GM23338 (cell line): ENCODE results near the gene EIF4G3. TPM values are rescaled to one million over a fixed set of nuclear protein-coding genes. Genes with fewer than 3 reads are reported as not detected.

Experiments
- ATAC-seq: fragments of 200-7000 bp; cut with Tn5 transposase; 3 replicates; pipeline ENCODE4 v1.9.1; 2020
- DNase-seq: peaks from one replicate; pipeline ENCODE4 v3.0.0-alpha.2; 2015; ENCODE audit warnings: low spot score
- H2AFZ ChIP-seq: fragments of 200-600 bp; sonication (generic); 2 replicates; pipeline ENCODE4 v1.8.0; 2016; ENCODE audit warnings: antibody characterized with exemption, mild to moderate bottlenecking, moderate library complexity
- H3F3A ChIP-seq: fragments of 200-600 bp; sonication (generic); replicated peaks from 2 replicates; pipeline ENCODE4 v1.8.0; 2017; ENCODE audit warnings: antibody characterized with exemption, mixed run types, low read depth
- H3K27ac ChIP-seq: fragments of 200-600 bp; sonication (generic); 2 replicates; pipeline ENCODE4 v1.6.1; 2016; ENCODE audit warnings: low read depth
- H3K27me3 ChIP-seq: fragments of 200-600 bp; sonication (generic); 2 replicates; pipeline ENCODE4 v1.8.0; 2016; ENCODE audit warnings: mild to moderate bottlenecking, mixed run types, moderate library complexity; ENCODE audit not compliant: insufficient read depth
- H3K36me3 ChIP-seq: fragments of 200-600 bp; sonication (generic); 2 replicates; pipeline ENCODE4 v1.8.0; 2016; ENCODE audit warnings: mild to moderate bottlenecking; ENCODE audit not compliant: insufficient read depth
- H3K4me1 ChIP-seq: fragments of 200-600 bp; sonication (generic); 2 replicates; pipeline ENCODE4 v1.8.0; 2016; ENCODE audit warnings: mild to moderate bottlenecking, moderate library complexity; ENCODE audit not compliant: insufficient read depth
- H3K4me2 ChIP-seq: fragments of 200-600 bp; sonication (generic); 2 replicates; pipeline ENCODE4 v1.7.1; 2017; ENCODE audit warnings: mixed run types
- H3K4me3 ChIP-seq: fragments of 200-600 bp; sonication (generic); 2 replicates; pipeline ENCODE4 v1.6.1; 2016; ENCODE audit warnings: mixed run types
- H3K79me2 ChIP-seq: fragments of 200-600 bp; sonication (generic); replicated peaks from 2 replicates; pipeline ENCODE4 v1.8.0; 2017; ENCODE audit warnings: mild to moderate bottlenecking; ENCODE audit not compliant: insufficient read depth
- H3K9me2 ChIP-seq: fragments of 200-600 bp; sonication (generic); 2 replicates; pipeline ENCODE4 v1.8.0; 2017; ENCODE audit not compliant: insufficient read depth
- H4K20me1 ChIP-seq: fragments of 200-600 bp; sonication (generic); replicated peaks from 2 replicates; pipeline ENCODE4 v1.8.0; 2017; ENCODE audit warnings: mild to moderate bottlenecking; ENCODE audit not compliant: insufficient read depth
- H3K27ac Mint-ChIP-seq: 2 replicates; pipeline ENCODE4 v1.8.0; 2020; ENCODE audit warnings: inconsistent platforms, mild to moderate bottlenecking, moderate library complexity, mixed read lengths
- H3K27me3 Mint-ChIP-seq: 3 replicates; pipeline ENCODE4 v1.8.0; 2022; ENCODE audit warnings: low read depth, mild to moderate bottlenecking, moderate library complexity, mixed read lengths, inconsistent platforms; ENCODE audit not compliant: insufficient read depth, poor library complexity
- H3K36me3 Mint-ChIP-seq: 3 replicates; pipeline ENCODE4 v1.8.0; 2021; ENCODE audit warnings: low read depth, mild to moderate bottlenecking, inconsistent platforms, moderate library complexity, mixed read lengths
- H3K4me1 Mint-ChIP-seq: 3 replicates; pipeline ENCODE4 v1.8.0; 2020; ENCODE audit warnings: mild to moderate bottlenecking, inconsistent platforms, mixed read lengths
- H3K4me3 Mint-ChIP-seq: 3 replicates; pipeline ENCODE4 v1.8.0; 2021; ENCODE audit warnings: moderate library complexity, mild to moderate bottlenecking, inconsistent platforms, mixed read lengths
- H3K9me3 Mint-ChIP-seq: 3 replicates; pipeline ENCODE4 v1.8.0; 2020; ENCODE audit warnings: moderate library complexity, mild to moderate bottlenecking, inconsistent platforms, mixed read lengths
- CREB1 ChIP-seq: fragments of 250-450 bp; sonication (Bioruptor Pico); IDR thresholded peaks from 2 replicates; pipeline ENCODE4 v1.5.0; 2020; ENCODE audit warnings: low read depth, mild to moderate bottlenecking, moderate library complexity
- CTCF ChIP-seq, 2 experiments: fragments of 200-600 bp in 1 of 2; sonication (generic) in 1 of 2; conservative IDR thresholded peaks; 2 replicates each; pipeline versions ENCODE4 v1.5.1 to v1.6.1; 2016 to 2017; ENCODE audit warnings: antibody characterized with exemption in 2 of 2, low read depth in 2 of 2, mild to moderate bottlenecking in 2 of 2, moderate library complexity in 1 of 2
- ETS1 ChIP-seq: IDR thresholded peaks from 2 replicates; pipeline ENCODE4 v1.6.1; 2016; ENCODE audit warnings: antibody characterized with exemption
- EZH2 ChIP-seq: fragments of 200-600 bp; sonication (generic); IDR thresholded peaks from one replicate; pipeline ENCODE4 v1.8.0; 2017; ENCODE audit warnings: antibody characterized with exemption, mild to moderate bottlenecking, low read depth; ENCODE audit not compliant: unreplicated experiment
- EZH2phosphoT487 ChIP-seq: fragments of 200-600 bp; sonication (generic); IDR thresholded peaks from one replicate; pipeline ENCODE4 v1.8.1; 2018; ENCODE audit warnings: antibody characterized with exemption; ENCODE audit not compliant: unreplicated experiment
- JUNB ChIP-seq: IDR thresholded peaks from one replicate; pipeline ENCODE4 v1.6.1; 2016; ENCODE audit warnings: antibody characterized with exemption; ENCODE audit not compliant: unreplicated experiment
- NANOG ChIP-seq: IDR thresholded peaks from 2 replicates; pipeline ENCODE4 v1.6.1; 2016; ENCODE audit warnings: antibody characterized with exemption, borderline replicate concordance
- POLR2AphosphoS5 ChIP-seq: IDR thresholded peaks from 2 replicates; pipeline ENCODE4 v1.6.1; 2016; ENCODE audit warnings: antibody characterized with exemption, low read depth
- REST ChIP-seq: IDR thresholded peaks from one replicate; pipeline ENCODE4 v1.6.1; 2018; ENCODE audit warnings: antibody characterized with exemption; ENCODE audit not compliant: unreplicated experiment
- STAT1 ChIP-seq: IDR thresholded peaks from one replicate; pipeline ENCODE4 v1.6.1; 2016; ENCODE audit warnings: antibody characterized with exemption; ENCODE audit not compliant: unreplicated experiment
- ZNF114 ChIP-seq: fragments of 250-450 bp; sonication (Bioruptor Pico); IDR thresholded peaks from 2 replicates; pipeline ENCODE4 v1.5.0; 2020; ENCODE audit warnings: mild to moderate bottlenecking, moderate library complexity
- ZNF331 ChIP-seq: fragments of 250-450 bp; sonication (Bioruptor Pico); IDR thresholded peaks from 2 replicates; pipeline ENCODE4 v1.5.0; 2020; ENCODE audit warnings: low read depth, mild to moderate bottlenecking, moderate library complexity
- ZNF462 ChIP-seq: fragments of 250-450 bp; sonication (Bioruptor Pico); IDR thresholded peaks from 2 replicates; pipeline ENCODE4 v1.5.0; 2020; ENCODE audit warnings: mild to moderate bottlenecking, moderate library complexity
- polyA plus RNA-seq: library from polyadenylated mRNA; unstranded; fragments of >200 nt; fragmentation: Nextera tagmentation; extraction: Ambion mirVana; gene quantifications from 2 replicates; pipeline ENCODE4 v1.2.1, GENCODE V29; 2016
- total RNA-seq: library from RNA; depleted of rRNA; stranded (reverse); fragments of >200 nt; shearing (Covaris generic); gene quantifications from 2 replicates; pipeline ENCODE4 v1.2.3, GENCODE V29; 2014

The EIF4G3 gene
- total and polyA plus RNA-seq, 2 experiments from 2014 or later, result 37.9 to 68.1 TPM

GRCh38 chr1:21225065-21225464 is 48.4 kb upstream of the EIF4G3 start:
- H3K4me3 ChIP-seq, result no peak overlapping the region
- H3K27ac Mint-ChIP-seq, result no peak overlapping the region

More at GRCh38 chr1:21225065-21225464, 48.4 kb upstream of the EIF4G3 start:
- H3K27me3 ChIP-seq, result no peaks in the 10 kb centered on the region
- no peaks in the 10 kb centered on the region for H3K4me1 ChIP-seq
- no peaks in the 10 kb centered on the region for H3K9me3 Mint-ChIP-seq
- no peaks in the 10 kb centered on the region for H3K4me1 Mint-ChIP-seq
- H3K4me3 Mint-ChIP-seq, result no peak overlapping the region
- H3K36me3 ChIP-seq, result no peaks in the 10 kb centered on the region
- no peaks in the 10 kb centered on the region for H3K79me2 ChIP-seq
- H3K9me2 ChIP-seq, result no peaks in the 10 kb centered on the region
- no peak overlapping the region for H3K4me2 ChIP-seq
- no peak overlapping the region for H2AFZ ChIP-seq
- H3F3A ChIP-seq, result 0 out of 2 replicates have a peak, but pooled peaks cover 4% of the 10 kb centered on the region
- H3K27ac ChIP-seq, result no peak overlapping the region
- H3K27me3 Mint-ChIP-seq, result peaks cover 6% of the 10 kb centered on the region
- H4K20me1 ChIP-seq, result no peaks in the 10 kb centered on the region; the same call in 1 of the 2 replicates
- ATAC-seq (no peak), DNase-seq (no peak)
- TF ChIP-seq EZH2phosphoT487 (no peak), CTCF (conservative IDR thresholded peaks at IDR 0.05; ENCODE audit: low read depth in 2 of 2) (no peak), STAT1 (no peak), JUNB (no peak), POLR2AphosphoS5 (no peak), NANOG (no peak), ZNF462 (no peak), EZH2 (no peak), ZNF114 (CRISPR knock-in tag) (no peak), ZNF331 (CRISPR knock-in tag) (no peak), CREB1 (CRISPR knock-in tag) (no peak), REST (no peak), ETS1 (no peak)
- H3K36me3 Mint-ChIP-seq, result peaks cover 12% of the 10 kb centered on the region
